Neural progenitor cell (in vitro differentiated cells): ENCODE data around the gene ITGA8. TPM values are rescaled to one million over a fixed set of nuclear protein-coding genes. Genes with fewer than 3 reads are reported as not detected.

ENCODE experiments used
- DNase-seq: peaks from one replicate; pipeline ENCODE4 v3.0.0-alpha.2; 2016; ENCODE audit warnings: low spot score
- H2AFZ ChIP-seq: fragments of 200-600 bp; sonication (generic); replicated peaks from 2 replicates; pipeline ENCODE4 v1.6.1; 2016; ENCODE audit warnings: antibody characterized with exemption
- H3F3A ChIP-seq: fragments of 200-600 bp; sonication (generic); 2 replicates; pipeline ENCODE4 v1.6.1; 2016; ENCODE audit warnings: antibody characterized with exemption, low read depth
- H3K27ac ChIP-seq: fragments of 200-600 bp; sonication (generic); 2 replicates; pipeline ENCODE4 v1.5.1; 2016; ENCODE audit warnings: mild to moderate bottlenecking
- H3K27me3 ChIP-seq: fragments of 200-600 bp; sonication (generic); 2 replicates; pipeline ENCODE4 v1.6.1; 2016; ENCODE audit warnings: mild to moderate bottlenecking, moderate library complexity
- H3K36me3 ChIP-seq: fragments of 200-600 bp; sonication (generic); 2 replicates; pipeline ENCODE4 v1.5.1; 2016
- H3K4me1 ChIP-seq: fragments of 200-600 bp; sonication (generic); 2 replicates; pipeline ENCODE4 v1.6.1; 2016; ENCODE audit warnings: mixed run types
- H3K4me2 ChIP-seq: fragments of 200-600 bp; sonication (generic); 2 replicates; pipeline ENCODE4 v1.6.1; 2016
- H3K4me3 ChIP-seq: fragments of 200-600 bp; sonication (generic); 2 replicates; pipeline ENCODE4 v1.5.1; 2016
- H3K79me2 ChIP-seq: fragments of 200-600 bp; sonication (generic); 2 replicates; pipeline ENCODE4 v1.6.1; 2016; ENCODE audit warnings: low read depth
- H3K9ac ChIP-seq: fragments of 200-600 bp; sonication (generic); 2 replicates; pipeline ENCODE4 v1.6.1; 2016
- H3K9me3 ChIP-seq: fragments of 200-600 bp; sonication (generic); 2 replicates; pipeline ENCODE4 v1.5.1; 2016; ENCODE audit warnings: low read depth
- H4K20me1 ChIP-seq: fragments of 200-600 bp; sonication (generic); 2 replicates; pipeline ENCODE4 v1.6.1; 2016; ENCODE audit warnings: low read depth
- H3K27ac Mint-ChIP-seq: 3 replicates; pipeline ENCODE4 v1.8.0; 2021; ENCODE audit warnings: mixed read lengths
- H3K27me3 Mint-ChIP-seq: 2 replicates; pipeline ENCODE4 v1.8.0; 2022; ENCODE audit warnings: low read depth, mild to moderate bottlenecking, inconsistent platforms, moderate library complexity, mixed read lengths; ENCODE audit not compliant: insufficient read depth
- H3K36me3 Mint-ChIP-seq: 3 replicates; pipeline ENCODE4 v1.8.0; 2021; ENCODE audit warnings: mixed read lengths
- H3K4me1 Mint-ChIP-seq: 3 replicates; pipeline ENCODE4 v1.8.0; 2021; ENCODE audit warnings: mixed read lengths
- H3K4me3 Mint-ChIP-seq: 3 replicates; pipeline ENCODE4 v1.8.0; 2021; ENCODE audit warnings: mild to moderate bottlenecking, moderate library complexity, mixed read lengths
- H3K9me3 Mint-ChIP-seq: 3 replicates; pipeline ENCODE4 v1.8.0; 2020; ENCODE audit warnings: mixed read lengths
- EZH2 ChIP-seq: fragments of 200-600 bp; sonication (generic); IDR thresholded peaks from 2 replicates; pipeline ENCODE4 v1.6.1; 2017; ENCODE audit warnings: antibody characterized with exemption, mild to moderate bottlenecking, moderate library complexity
- EZH2phosphoT487 ChIP-seq: fragments of 200-600 bp; sonication (generic); IDR thresholded peaks from 2 replicates; pipeline ENCODE4 v1.6.1; 2017; ENCODE audit warnings: antibody characterized with exemption
- total RNA-seq: library from RNA; depleted of rRNA; stranded (reverse); fragments of >200 nt; gene quantifications from 2 replicates; pipeline ENCODE4 v1.2.3, GENCODE V29; 2015; ENCODE audit warnings: low replicate concordance
- TF ChIP-seq, protein P1 (sequence below): fragments of 200-600 bp; sonication (generic); IDR thresholded peaks from 2 replicates; pipeline ENCODE4 v1.5.1; 2017; ENCODE audit warnings: antibody characterized with exemption, mild to moderate bottlenecking

The ITGA8 gene
- total RNA-seq, 1 donor from 2014 or later, result 0.15 TPM

- H3K4me1 Mint-ChIP-seq, result no peaks in the 10 kb centered on the region
- no peaks in the 10 kb centered on the region for H3K9me3 Mint-ChIP-seq
- Histone ChIP-seq H3K9ac (no peak overlapping the region), H3K4me3 (no peak overlapping the region), H2AFZ (no peak overlapping the region), H3K79me2 (no peaks in the 10 kb centered on the region), H3K4me1 (no peaks in the 10 kb centered on the region), H3K27me3 (peaks cover 11% of the 10 kb centered on the region), H3F3A (no peaks in the 10 kb centered on the region), H3K4me2 (no peak overlapping the region), H4K20me1 (no peaks in the 10 kb centered on the region), H3K27ac (no peak overlapping the region), H3K9me3 (no peaks in the 10 kb centered on the region), H3K36me3 (no peaks in the 10 kb centered on the region)
- no peak overlapping the region for H3K27ac Mint-ChIP-seq
- DNase-seq, result no peak
- H3K4me3 Mint-ChIP-seq, result no peak overlapping the region
- H3K27me3 Mint-ChIP-seq, result no peaks in the 10 kb centered on the region
- H3K36me3 Mint-ChIP-seq, result no peaks in the 10 kb centered on the region
- TF ChIP-seq, protein P1, sequence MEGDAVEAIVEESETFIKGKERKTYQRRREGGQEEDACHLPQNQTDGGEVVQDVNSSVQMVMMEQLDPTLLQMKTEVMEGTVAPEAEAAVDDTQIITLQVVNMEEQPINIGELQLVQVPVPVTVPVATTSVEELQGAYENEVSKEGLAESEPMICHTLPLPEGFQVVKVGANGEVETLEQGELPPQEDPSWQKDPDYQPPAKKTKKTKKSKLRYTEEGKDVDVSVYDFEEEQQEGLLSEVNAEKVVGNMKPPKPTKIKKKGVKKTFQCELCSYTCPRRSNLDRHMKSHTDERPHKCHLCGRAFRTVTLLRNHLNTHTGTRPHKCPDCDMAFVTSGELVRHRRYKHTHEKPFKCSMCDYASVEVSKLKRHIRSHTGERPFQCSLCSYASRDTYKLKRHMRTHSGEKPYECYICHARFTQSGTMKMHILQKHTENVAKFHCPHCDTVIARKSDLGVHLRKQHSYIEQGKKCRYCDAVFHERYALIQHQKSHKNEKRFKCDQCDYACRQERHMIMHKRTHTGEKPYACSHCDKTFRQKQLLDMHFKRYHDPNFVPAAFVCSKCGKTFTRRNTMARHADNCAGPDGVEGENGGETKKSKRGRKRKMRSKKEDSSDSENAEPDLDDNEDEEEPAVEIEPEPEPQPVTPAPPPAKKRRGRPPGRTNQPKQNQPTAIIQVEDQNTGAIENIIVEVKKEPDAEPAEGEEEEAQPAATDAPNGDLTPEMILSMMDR, result no peak
- TF ChIP-seq EZH2 (no peak), EZH2phosphoT487 (no peak)
These were observed 38.6 kb downstream of the ITGA8 start for GRCh38 chr10:15681076-15681475.

DNA sequence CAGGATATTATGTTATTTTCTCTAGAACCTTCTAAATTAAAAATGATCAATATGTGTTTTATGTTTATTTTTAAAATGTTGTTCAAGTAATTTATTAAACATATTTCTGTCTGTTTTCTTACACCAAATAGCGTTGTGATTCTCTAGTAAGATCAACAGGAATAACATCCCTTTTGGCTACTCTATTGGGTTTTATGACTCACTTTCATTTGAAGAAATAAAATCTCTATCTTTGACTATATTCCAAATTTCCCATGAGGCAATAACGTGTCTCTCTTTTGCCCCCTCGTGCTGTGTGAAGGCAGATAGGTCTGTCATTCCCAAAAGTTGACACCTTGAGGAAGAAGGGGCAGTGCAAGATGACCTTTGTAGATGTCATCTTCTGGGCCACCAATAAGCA lies 40.9 kb downstream of the ITGA8 start:
- no peaks in the 10 kb centered on the region for H3K79me2 ChIP-seq

GRCh38 chr10:15672469-15672868 lies 47.3 kb downstream of the ITGA8 start:
- Histone ChIP-seq H3F3A (no peaks in the 10 kb centered on the region), H3K4me2 (no peak overlapping the region), H3K27me3 (no peaks in the 10 kb centered on the region), H2AFZ (no peak overlapping the region), H3K79me2 (no peaks in the 10 kb centered on the region), H3K4me1 (no peaks in the 10 kb centered on the region), H3K9ac (no peak overlapping the region), H3K4me3 (no peak overlapping the region), H3K36me3 (no peaks in the 10 kb centered on the region), H4K20me1 (no peaks in the 10 kb centered on the region), H3K27ac (no peak overlapping the region), H3K9me3 (no peaks in the 10 kb centered on the region)
- H3K4me1 Mint-ChIP-seq, result no peaks in the 10 kb centered on the region
- no peaks in the 10 kb centered on the region for H3K9me3 Mint-ChIP-seq
- H3K27me3 Mint-ChIP-seq, result no peaks in the 10 kb centered on the region
- no peak for DNase-seq
- no peaks in the 10 kb centered on the region for H3K36me3 Mint-ChIP-seq
- no peak overlapping the region for H3K27ac Mint-ChIP-seq
- no peak for TF ChIP-seq EZH2
- no peak for TF ChIP-seq EZH2phosphoT487
- TF ChIP-seq, protein P1, result no peak
- no peak overlapping the region for H3K4me3 Mint-ChIP-seq

More for the DNA sequence above, 40.9 kb downstream of the ITGA8 start:
- no peak overlapping the region for H3K9ac ChIP-seq
- no peak overlapping the region for H3K4me3 ChIP-seq
- no peaks in the 10 kb centered on the region for H3K4me1 ChIP-seq
- no peaks in the 10 kb centered on the region for H3K4me1 Mint-ChIP-seq
- H3K27ac Mint-ChIP-seq, result no peak overlapping the region
- no peak overlapping the region for H2AFZ ChIP-seq
- H3K36me3 Mint-ChIP-seq, result no peaks in the 10 kb centered on the region
- no peaks in the 10 kb centered on the region for H3K27me3 Mint-ChIP-seq
- H3F3A ChIP-seq, result no peaks in the 10 kb centered on the region
- DNase-seq, result no peak
- H3K9me3 ChIP-seq, result no peaks in the 10 kb centered on the region
- TF ChIP-seq EZH2phosphoT487 (no peak), EZH2 (no peak)
- TF ChIP-seq, protein P1, result no peak
- H3K4me2 ChIP-seq, result no peak overlapping the region
- no peaks in the 10 kb centered on the region for H4K20me1 ChIP-seq
- no peaks in the 10 kb centered on the region for H3K27me3 ChIP-seq
- no peak overlapping the region for H3K4me3 Mint-ChIP-seq
- no peak overlapping the region for H3K27ac ChIP-seq
- no peaks in the 10 kb centered on the region for H3K36me3 ChIP-seq
- H3K9me3 Mint-ChIP-seq, result no peaks in the 10 kb centered on the region
